Natural killer cell (primary cell): ENCODE results near the gene KLK5. TPM values are rescaled to one million over a fixed set of nuclear protein-coding genes. Genes with fewer than 3 reads are reported as not detected.
"Not testable (repeated sequence)": the region's sequence is repeated elsewhere in the genome, so short reads cannot be mapped to it uniquely, and the experiment has no call there.

ENCODE experiments used
- ATAC-seq, 3 donors: fragments of 150-1000 bp in 2 of 3; fragments of 200-7000 bp in 1 of 3; cut with Tn5 transposase; 1 replicate in 1 of 3; 2 replicates in 2 of 3; pipeline ENCODE4 v1.10.0; 2021; ENCODE audit warnings: mild to moderate bottlenecking in 2 of 3, moderate library complexity in 2 of 3
- DNase-seq, 2 donors: peaks; one replicate each; pipeline versions ENCODE4 v3.0.0 to v3.0.0-alpha.2; 2013 to 2021; ENCODE audit warnings: mixed read lengths in 1 of 2
- H3K27ac ChIP-seq: one replicate; pipeline ENCODE4 v1.5.1; 2013; ENCODE audit warnings: mild to moderate bottlenecking, low read length
- H3K27me3 ChIP-seq: one replicate; pipeline ENCODE4 v1.6.1; 2013; ENCODE audit warnings: low read length; ENCODE audit not compliant: control insufficient read depth, insufficient read depth
- H3K36me3 ChIP-seq: one replicate; pipeline ENCODE4 v1.6.1; 2013; ENCODE audit warnings: low read length; ENCODE audit not compliant: control insufficient read depth, insufficient read depth
- H3K4me1 ChIP-seq: one replicate; pipeline ENCODE4 v1.6.1; 2013; ENCODE audit warnings: low read length; ENCODE audit not compliant: control insufficient read depth, insufficient read depth
- H3K4me3 ChIP-seq: one replicate; pipeline ENCODE4 v1.5.1; 2013; ENCODE audit warnings: low read length
- H3K9me3 ChIP-seq: one replicate; pipeline ENCODE4 v1.6.1; 2013; ENCODE audit warnings: low read length; ENCODE audit not compliant: control insufficient read depth, insufficient read depth
- H3K27ac Mint-ChIP-seq, 2 donors: one replicate each; pipeline ENCODE4 v1.8.0; 2022; ENCODE audit warnings: mild to moderate bottlenecking in 2 of 2, mixed read lengths in 2 of 2, moderate library complexity in 1 of 2
- H3K27me3 Mint-ChIP-seq, 2 donors: one replicate each; pipeline ENCODE4 v1.8.0; 2022; ENCODE audit warnings: low read depth in 2 of 2, mixed read lengths in 2 of 2
- H3K36me3 Mint-ChIP-seq: one replicate; pipeline ENCODE4 v1.8.0; 2022; ENCODE audit warnings: mixed read lengths
- H3K4me1 Mint-ChIP-seq, 2 donors: one replicate each; pipeline ENCODE4 v1.8.0; 2022; ENCODE audit warnings: mixed read lengths in 2 of 2
- H3K4me3 Mint-ChIP-seq: one replicate; pipeline ENCODE4 v1.8.0; 2022; ENCODE audit warnings: mild to moderate bottlenecking, moderate library complexity, mixed read lengths
- H3K9me3 Mint-ChIP-seq, 2 donors: one replicate each; pipeline ENCODE4 v1.8.0; 2022; ENCODE audit warnings: mixed read lengths in 2 of 2
- CTCF ChIP-seq: fragments of 200-600 bp; IDR thresholded peaks from one replicate; pipeline ENCODE4 v1.8.0; 2022; ENCODE audit warnings: antibody characterized with exemption
- WGBS: methylation state at CpG from one replicate; pipeline ENCODE4 v1.1.7; 2013; ENCODE audit warnings: missing lambda C conversion rate; ENCODE audit not compliant: insufficient coverage; 5-methylcytosine and 5-hydroxymethylcytosine counted together
- intact Hi-C: fragments of 100-400 bp; cut with micrococcal nuclease; formaldehyde crosslinking; loops from one replicate; pipeline ENCODE4 v1.14.2; 2022
- total RNA-seq, 4 donors: library from RNA; stranded (reverse); fragments of 120-200 nt in 1 of 4; gene quantifications; one replicate each; pipeline versions ENCODE4 v1.2.3 to v1.2.4, GENCODE V29; 2013 to 2022

The KLK5 gene
- total RNA-seq, 3 donors from 2014 or later (not counting 1 experiment from before 2014, with no cell fraction given) = not detected

- Mint-ChIP-seq H3K36me3 (no peaks in the 10 kb centered on the region), H3K27me3 (peaks cover 0 to 2% of the 10 kb centered on the region in 2 donors), H3K4me1 (no peaks in the 10 kb centered on the region), H3K4me3 (no peak overlapping the region), H3K27ac (no peak overlapping the region), H3K9me3 (no peaks in the 10 kb centered on the region)
- Histone ChIP-seq H3K36me3 (no peaks in the 10 kb centered on the region), H3K4me3 (no peak overlapping the region), H3K4me1 (peaks cover 3% of the 10 kb centered on the region), H3K9me3 (peaks cover 8% of the 10 kb centered on the region), H3K27ac (peak overlapping the region; percentile 68), H3K27me3 (no peaks in the 10 kb centered on the region)
- no peak for TF ChIP-seq CTCF
- intact Hi-C loops = no loop called here
- ATAC-seq = no peak
- no peak for DNase-seq
- WGBS = 87% methylated on average over 3 of the region's 3 CpGs
Measured at GRCh38 chr19:50897612-50898011, 55.2 kb downstream of the KLK5 start.

- Histone ChIP-seq H3K4me1 (peaks cover 3% of the 10 kb centered on the region), H3K9me3 (peaks cover 8% of the 10 kb centered on the region), H3K36me3 (no peaks in the 10 kb centered on the region), H3K4me3 (no peak overlapping the region), H3K27ac (peak overlapping the region; percentile 68), H3K27me3 (no peaks in the 10 kb centered on the region)
- ATAC-seq (no peak), DNase-seq (no peak)
- Mint-ChIP-seq H3K27ac (no peak overlapping the region), H3K4me3 (no peak overlapping the region), H3K36me3 (no peaks in the 10 kb centered on the region), H3K4me1 (no peaks in the 10 kb centered on the region), H3K9me3 (no peaks in the 10 kb centered on the region), H3K27me3 (peaks cover 4 to 5% of the 10 kb centered on the region in 2 donors)
- intact Hi-C loops = no loop called here
- no CpG with 5 or more reads among the region's 3 CpGs for WGBS
- TF ChIP-seq CTCF = no peak
Measured at GRCh38 chr19:50897191-50897607, 55.6 kb downstream of the KLK5 start.

- H3K27ac ChIP-seq = peak overlapping the region; percentile 68
- peaks cover 8% of the 10 kb centered on the region for H3K9me3 ChIP-seq
- H3K36me3 Mint-ChIP-seq = no peaks in the 10 kb centered on the region
- H3K27ac Mint-ChIP-seq = no peak overlapping the region
- H3K27me3 Mint-ChIP-seq = peaks cover 5 to 6% of the 10 kb centered on the region in 2 donors
- no peak overlapping the region for H3K4me3 Mint-ChIP-seq
- H3K4me1 Mint-ChIP-seq = no peaks in the 10 kb centered on the region
- no peaks in the 10 kb centered on the region for H3K9me3 Mint-ChIP-seq
- no peaks in the 10 kb centered on the region for H3K36me3 ChIP-seq
- intact Hi-C loops = no loop called here
- DNase-seq (no peak), ATAC-seq (peak; percentile 29 to 53 (median 48))
- WGBS = 58% methylated on average over 6 of the region's 6 CpGs
- H3K27me3 ChIP-seq = no peaks in the 10 kb centered on the region
- no peak for TF ChIP-seq CTCF
- no peak overlapping the region for H3K4me3 ChIP-seq
- H3K4me1 ChIP-seq = peaks cover 3% of the 10 kb centered on the region
Measured at GRCh38 chr19:50896591-50897190, 56.1 kb downstream of the KLK5 start.

GRCh38 chr19:50896089-50896590, 56.7 kb downstream of the KLK5 start:
- DNase-seq, H3K4me3 ChIP-seq, H3K27me3 ChIP-seq, ATAC-seq, H3K9me3 ChIP-seq, H3K36me3 ChIP-seq, H3K4me1 ChIP-seq, H3K27me3 Mint-ChIP-seq, H3K36me3 Mint-ChIP-seq, H3K4me1 Mint-ChIP-seq, intact Hi-C loops, H3K9me3 Mint-ChIP-seq, H3K4me3 Mint-ChIP-seq, H3K27ac ChIP-seq, H3K27ac Mint-ChIP-seq: not testable (repeated sequence)
- 85% methylated on average over 9 of the region's 9 CpGs for WGBS
